Activated T-helper 1 cell treated with anti-CD3 and anti-CD28 coated beads, Interleukin-12 subunit alpha, Interleukin-12 subunit beta, Interleukin-2, Interleukin-4 antibody, amounts not matched to agents 30 ng/mL and 10 ng/mL and 1 ng/mL, durations not matched to agents 14 hours and 24 hours and 36 hours (primary cell): ENCODE data around the gene GLT1D1. TPM values are rescaled to one million over a fixed set of nuclear protein-coding genes. Genes with fewer than 3 reads are reported as not detected.

Experiments
- DNase-seq: peaks from one replicate; pipeline ENCODE4 v3.0.0; 2021; ENCODE audit warnings: low spot score
- H3K27ac Mint-ChIP-seq: one replicate; pipeline ENCODE4 v1.8.0; 2021; ENCODE audit warnings: mild to moderate bottlenecking, mixed read lengths
- H3K27me3 Mint-ChIP-seq: one replicate; pipeline ENCODE4 v1.8.0; 2022; ENCODE audit warnings: mild to moderate bottlenecking, moderate library complexity, mixed read lengths; ENCODE audit not compliant: insufficient read depth
- H3K36me3 Mint-ChIP-seq: one replicate; pipeline ENCODE4 v1.8.0; 2021; ENCODE audit warnings: low read depth, mixed read lengths
- H3K4me1 Mint-ChIP-seq: one replicate; pipeline ENCODE4 v1.8.0; 2021; ENCODE audit warnings: low read depth, mixed read lengths
- H3K4me3 Mint-ChIP-seq: one replicate; pipeline ENCODE4 v1.8.0; 2021; ENCODE audit warnings: mild to moderate bottlenecking, moderate library complexity, mixed read lengths
- H3K9me3 Mint-ChIP-seq: one replicate; pipeline ENCODE4 v1.8.0; 2021; ENCODE audit warnings: mixed read lengths
- intact Hi-C: fragments of 100-400 bp; cut with micrococcal nuclease; formaldehyde crosslinking; loops from one replicate; pipeline ENCODE4 v1.15.1; 2024
- total RNA-seq: library from RNA; stranded (reverse); gene quantifications from 2 replicates; pipeline ENCODE4 v1.2.3, GENCODE V29; 2022

Gene GLT1D1
- total RNA-seq, 1 donor from 2014 or later = 2.0 TPM

GRCh38 chr12:128973883-128974681, 120.8 kb downstream of the GLT1D1 start:
- no peak for DNase-seq
- Mint-ChIP-seq H3K27me3 (peaks cover 2% of the 10 kb centered on the region), H3K4me3 (no peak overlapping the region), H3K9me3 (no peaks in the 10 kb centered on the region), H3K4me1 (peaks cover 7% of the 10 kb centered on the region), H3K27ac (no peak overlapping the region), H3K36me3 (no peaks in the 10 kb centered on the region)
- intact Hi-C loops = no loop called here

DNA sequence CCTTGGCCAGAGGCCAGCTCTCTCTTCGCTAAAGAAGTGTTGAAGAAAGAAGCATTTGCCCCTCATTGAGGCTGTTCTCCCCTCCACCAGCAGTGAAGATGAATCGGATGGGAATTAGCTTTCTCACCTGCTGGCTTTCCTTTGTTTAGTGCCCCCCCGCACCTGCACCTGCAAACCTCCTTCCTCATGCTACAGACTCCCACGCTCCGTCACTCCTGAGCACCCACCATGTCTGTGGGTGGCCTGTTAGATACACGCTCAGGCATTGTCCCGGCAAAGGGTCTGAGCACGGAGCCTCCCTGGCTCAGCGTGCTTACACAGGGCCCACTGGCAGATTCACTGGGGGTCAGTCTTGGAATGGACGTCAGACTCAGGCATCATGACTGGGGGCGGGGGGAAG, 121.6 kb downstream of the GLT1D1 start:
- Mint-ChIP-seq H3K9me3 (no peaks in the 10 kb centered on the region), H3K4me1 (no peaks in the 10 kb centered on the region), H3K36me3 (no peaks in the 10 kb centered on the region), H3K4me3 (no peak overlapping the region), H3K27ac (no peak overlapping the region), H3K27me3 (peaks cover 2% of the 10 kb centered on the region)
- intact Hi-C loops = no loop called here
- no peak for DNase-seq

DNA sequence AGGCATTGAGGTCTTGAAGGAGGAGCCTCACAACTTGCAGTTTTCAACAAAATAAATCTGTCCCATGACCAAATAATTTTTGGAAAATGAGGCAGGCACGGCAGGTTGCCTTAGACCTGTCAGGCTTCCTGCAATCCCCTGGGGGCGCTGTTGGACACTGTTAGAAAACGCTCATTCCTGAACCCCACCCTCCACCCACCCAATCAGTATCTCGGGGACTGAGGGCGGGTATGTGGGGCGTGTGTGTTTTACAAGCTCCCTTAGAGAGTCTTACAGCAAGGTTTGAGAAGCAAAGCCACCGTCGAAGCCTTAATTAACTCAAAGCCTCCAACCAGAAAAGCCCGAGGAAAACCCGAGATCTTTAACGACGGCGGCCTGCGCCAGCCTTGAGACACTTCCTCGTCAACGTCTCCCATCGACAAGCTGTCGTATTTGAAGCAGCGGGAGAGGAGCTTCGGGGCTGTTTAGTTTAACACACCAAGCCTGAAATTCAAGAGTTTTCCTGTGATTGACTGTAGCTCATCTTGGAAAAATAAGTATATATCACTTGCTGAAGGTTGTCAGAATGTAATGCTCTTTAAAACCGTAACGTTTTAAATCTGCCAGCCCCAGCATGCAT, 123.0 kb downstream of the GLT1D1 start:
- Mint-ChIP-seq H3K4me1 (no peaks in the 10 kb centered on the region), H3K4me3 (peak overlapping the region; percentile 42), H3K9me3 (no peaks in the 10 kb centered on the region), H3K36me3 (no peaks in the 10 kb centered on the region), H3K27me3 (peaks cover 7% of the 10 kb centered on the region), H3K27ac (no peak overlapping the region)
- intact Hi-C loops = no loop called here
- DNase-seq = no peak

GRCh38 chr12:128977441-128977840, 124.2 kb downstream of the GLT1D1 start:
- no peak for DNase-seq

DNA sequence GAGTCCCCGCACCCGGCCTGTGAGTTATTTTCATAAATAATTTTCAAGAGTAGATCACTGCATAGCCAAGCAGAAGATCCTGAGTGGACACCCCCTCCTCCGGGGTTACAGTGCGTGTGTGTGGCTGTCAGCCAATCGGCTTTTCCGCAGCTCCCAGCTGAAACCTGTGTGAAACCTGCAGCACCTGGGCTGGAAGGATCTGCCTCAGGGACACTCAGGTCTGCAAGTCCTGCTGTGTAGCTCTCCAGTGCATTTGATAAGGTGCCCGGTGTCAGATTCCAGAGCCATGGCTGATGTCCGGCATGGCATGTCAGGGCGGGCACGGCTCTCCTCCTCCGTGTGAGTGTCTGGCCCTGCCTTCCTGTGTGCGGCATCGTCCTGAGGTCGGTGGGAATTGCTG, 124.8 kb downstream of the GLT1D1 start:
- no peaks in the 10 kb centered on the region for H3K36me3 Mint-ChIP-seq
- DNase-seq = no peak
- H3K4me1 Mint-ChIP-seq = no peaks in the 10 kb centered on the region
- H3K4me3 Mint-ChIP-seq = no peak overlapping the region
- no peaks in the 10 kb centered on the region for H3K9me3 Mint-ChIP-seq
- H3K27me3 Mint-ChIP-seq = peaks cover 9% of the 10 kb centered on the region
- no peak overlapping the region for H3K27ac Mint-ChIP-seq
- intact Hi-C loops = no loop called here

More at GRCh38 chr12:128977441-128977840, 124.2 kb downstream of the GLT1D1 start:
- Mint-ChIP-seq H3K4me1 (no peaks in the 10 kb centered on the region), H3K27ac (no peak overlapping the region), H3K9me3 (no peaks in the 10 kb centered on the region), H3K36me3 (no peaks in the 10 kb centered on the region), H3K4me3 (no peak overlapping the region), H3K27me3 (peaks cover 9% of the 10 kb centered on the region)
- intact Hi-C loops = no loop called here

DNA sequence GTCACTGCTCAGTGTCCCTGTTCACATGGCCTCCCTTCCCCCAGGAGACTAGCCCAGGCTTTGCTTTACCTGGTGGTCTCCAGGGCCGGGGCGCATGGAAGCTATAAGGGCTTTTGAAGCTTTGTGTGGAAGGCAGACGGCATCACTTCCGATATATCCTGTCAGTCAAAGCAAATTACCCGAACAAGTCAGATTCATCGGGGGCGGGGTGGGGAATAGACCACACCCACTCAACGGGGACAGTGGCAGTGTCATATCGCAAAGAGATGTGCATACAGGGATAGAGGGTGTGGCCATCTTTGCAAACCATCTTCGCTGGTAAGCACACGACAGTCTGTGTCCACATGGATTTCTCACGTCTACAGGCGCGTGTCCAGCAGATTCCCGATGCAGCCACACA, 127.3 kb downstream of the GLT1D1 start:
- H3K4me1 Mint-ChIP-seq = no peaks in the 10 kb centered on the region
- H3K27ac Mint-ChIP-seq = no peak overlapping the region
- intact Hi-C loops = no loop called here
- no peaks in the 10 kb centered on the region for H3K36me3 Mint-ChIP-seq
- H3K27me3 Mint-ChIP-seq = peaks cover 9% of the 10 kb centered on the region
- no peaks in the 10 kb centered on the region for H3K9me3 Mint-ChIP-seq
- no peak overlapping the region for H3K4me3 Mint-ChIP-seq
- DNase-seq = no peak

- Mint-ChIP-seq H3K4me3 (no peak overlapping the region), H3K27ac (no peak overlapping the region), H3K9me3 (no peaks in the 10 kb centered on the region), H3K36me3 (no peaks in the 10 kb centered on the region), H3K27me3 (peaks cover 9% of the 10 kb centered on the region), H3K4me1 (no peaks in the 10 kb centered on the region)
- intact Hi-C loops = no loop called here
- DNase-seq = no peak
Measured at GRCh38 chr12:128981971-128982533, 128.8 kb downstream of the GLT1D1 start.

DNA sequence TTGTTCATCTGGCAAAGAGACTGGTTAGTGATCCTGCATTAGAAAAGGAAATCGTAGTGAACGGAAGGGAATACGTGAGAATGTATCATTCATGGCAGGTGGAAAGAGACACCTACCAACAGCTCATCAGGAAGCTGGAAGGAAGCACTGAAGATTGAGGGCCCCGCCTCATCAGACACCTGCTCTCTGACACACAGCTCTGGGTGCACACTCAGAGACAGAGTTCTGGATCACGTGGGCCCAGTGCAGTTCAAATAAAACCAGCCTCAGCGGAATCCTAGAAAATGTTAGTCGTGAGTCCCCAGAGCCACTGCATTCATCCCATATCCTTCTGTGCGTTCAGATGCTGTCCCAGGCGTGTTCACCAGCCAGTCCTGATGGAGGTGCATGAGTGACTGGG, 129.7 kb downstream of the GLT1D1 start:
- Mint-ChIP-seq H3K4me1 (no peaks in the 10 kb centered on the region), H3K4me3 (no peak overlapping the region), H3K36me3 (no peaks in the 10 kb centered on the region), H3K27ac (no peak overlapping the region), H3K27me3 (peaks cover 9% of the 10 kb centered on the region), H3K9me3 (no peaks in the 10 kb centered on the region)
- intact Hi-C loops = no loop called here
- DNase-seq = no peak

DNA sequence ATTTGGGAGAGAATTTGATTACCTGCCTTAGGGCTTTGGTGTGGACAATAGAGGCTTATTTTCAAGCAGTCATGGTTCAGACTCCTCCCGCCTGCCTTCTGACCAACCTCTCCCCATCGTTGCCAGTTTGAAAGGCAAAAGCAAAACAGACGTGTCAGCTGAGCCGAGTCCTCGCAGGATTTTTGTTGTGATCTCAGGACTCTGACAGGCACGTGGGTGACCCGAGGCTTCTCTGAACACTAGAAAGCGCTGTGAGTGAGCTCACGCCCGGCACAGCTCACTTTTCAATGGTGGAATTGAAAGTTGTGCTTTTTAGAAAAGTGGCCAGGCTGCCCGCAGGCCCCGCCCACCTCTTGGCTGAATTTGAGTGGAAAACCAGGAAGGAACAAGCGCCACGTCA, 130.1 kb downstream of the GLT1D1 start:
- Mint-ChIP-seq H3K4me1 (no peaks in the 10 kb centered on the region), H3K4me3 (no peak overlapping the region), H3K36me3 (no peaks in the 10 kb centered on the region), H3K27ac (no peak overlapping the region), H3K27me3 (peaks cover 9% of the 10 kb centered on the region), H3K9me3 (no peaks in the 10 kb centered on the region)
- no peak for DNase-seq
- intact Hi-C loops = no loop called here

DNA sequence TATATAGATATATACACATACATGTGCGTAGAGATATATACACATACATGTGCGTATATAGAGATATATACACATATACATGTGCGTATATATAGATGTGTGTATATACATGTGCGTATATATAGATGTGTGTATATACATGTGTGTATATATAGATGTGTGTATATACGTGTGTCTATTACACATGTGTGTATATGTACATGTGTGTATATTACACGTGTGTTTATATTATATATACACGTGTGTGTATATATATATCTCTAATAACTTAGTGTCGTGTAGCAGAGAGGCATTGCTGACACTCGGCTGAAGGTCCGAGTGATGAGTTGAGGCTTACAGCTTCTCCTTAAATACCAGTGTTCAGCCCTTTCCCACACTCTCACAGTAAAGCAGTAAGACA, 133.7 kb downstream of the GLT1D1 start:
- intact Hi-C loops = no loop called here
- no peak overlapping the region for H3K27ac Mint-ChIP-seq
- H3K36me3 Mint-ChIP-seq = no peaks in the 10 kb centered on the region

GRCh38 chr12:128989287-128989686, 136.0 kb downstream of the GLT1D1 start:
- no peaks in the 10 kb centered on the region for H3K4me1 Mint-ChIP-seq
- no peak overlapping the region for H3K27ac Mint-ChIP-seq
- intact Hi-C loops = no loop called here
- H3K27me3 Mint-ChIP-seq = no peaks in the 10 kb centered on the region
- H3K9me3 Mint-ChIP-seq = no peaks in the 10 kb centered on the region
- no peak for DNase-seq
- H3K36me3 Mint-ChIP-seq = no peaks in the 10 kb centered on the region
- no peak overlapping the region for H3K4me3 Mint-ChIP-seq

More for the DNA sequence above, 133.7 kb downstream of the GLT1D1 start:
- no peaks in the 10 kb centered on the region for H3K9me3 Mint-ChIP-seq
- peaks cover 2% of the 10 kb centered on the region for H3K27me3 Mint-ChIP-seq
- H3K4me3 Mint-ChIP-seq = no peak overlapping the region
- DNase-seq = no peak
- no peaks in the 10 kb centered on the region for H3K4me1 Mint-ChIP-seq

- peaks cover under 1% of the 10 kb centered on the region for H3K9me3 Mint-ChIP-seq
Measured at GRCh38 chr12:128991716-128992115, 138.4 kb downstream of the GLT1D1 start.

GRCh38 chr12:128992116-128992515, 138.8 kb downstream of the GLT1D1 start:
- H3K27me3 Mint-ChIP-seq = no peaks in the 10 kb centered on the region
- no peak overlapping the region for H3K4me3 Mint-ChIP-seq
- H3K4me1 Mint-ChIP-seq = no peaks in the 10 kb centered on the region
- DNase-seq = no peak
- peaks cover 5% of the 10 kb centered on the region for H3K9me3 Mint-ChIP-seq
- H3K27ac Mint-ChIP-seq = no peak overlapping the region
- no peaks in the 10 kb centered on the region for H3K36me3 Mint-ChIP-seq
- intact Hi-C loops = no loop called here

More at GRCh38 chr12:128991716-128992115, 138.4 kb downstream of the GLT1D1 start:
- no peak for DNase-seq
- H3K27me3 Mint-ChIP-seq = no peaks in the 10 kb centered on the region
- no peak overlapping the region for H3K27ac Mint-ChIP-seq
- intact Hi-C loops = no loop called here
- no peak overlapping the region for H3K4me3 Mint-ChIP-seq
- no peaks in the 10 kb centered on the region for H3K36me3 Mint-ChIP-seq
- no peaks in the 10 kb centered on the region for H3K4me1 Mint-ChIP-seq
